Heart right ventricle (tissue), 16 donors: ENCODE results near the gene KRTAP4-7. TPM values are rescaled to one million over a fixed set of nuclear protein-coding genes. Genes with fewer than 3 reads are reported as not detected.
A peak's percentile ranks its signal among the peaks of the same experiment; 100 is the strongest.
"Not testable (repeated sequence)": the region's sequence is repeated elsewhere in the genome, so short reads cannot be mapped to it uniquely, and the experiment has no call there.

Experiments used
- ATAC-seq, 8 donors: fragments of 200-7000 bp; cut with Tn5 transposase; one replicate each; pipeline ENCODE4 v1.9.1; 2020; ENCODE audit warnings: mild to moderate bottlenecking in 8 of 8, moderate library complexity in 8 of 8, moderate number of reproducible peaks in 1 of 8
- DNase-seq, 2 donors: peaks; one replicate each; pipeline ENCODE4 v3.0.0-alpha.2; 2020
- H3K27ac ChIP-seq, 10 donors: fragments of 200-600 bp; sonication (generic) in 2 of 10; one replicate each; pipeline versions ENCODE4 v1.5.0 to v1.8.0; 2020 to 2022; ENCODE audit warnings: mild to moderate bottlenecking in 3 of 10
- H3K27me3 ChIP-seq, 7 donors: fragments of 200-600 bp; one replicate each; pipeline ENCODE4 v1.8.0; 2021 to 2022; ENCODE audit warnings: mild to moderate bottlenecking in 2 of 7
- H3K36me3 ChIP-seq, 9 donors: fragments of 200-600 bp; sonication (generic) in 1 of 9; one replicate each; pipeline versions ENCODE4 v1.5.0 to v1.8.0; 2020 to 2022; ENCODE audit warnings: mild to moderate bottlenecking in 2 of 9
- H3K4me1 ChIP-seq, 9 donors: fragments of 200-600 bp; sonication (generic) in 1 of 9; one replicate each; pipeline versions ENCODE4 v1.5.0 to v1.8.0; 2020 to 2022; ENCODE audit warnings: mild to moderate bottlenecking in 4 of 9
- H3K4me3 ChIP-seq, 10 donors: fragments of 200-600 bp; sonication (generic) in 2 of 10; one replicate each; pipeline versions ENCODE4 v1.5.0 to v1.8.0; 2020 to 2022; ENCODE audit warnings: mild to moderate bottlenecking in 7 of 10, moderate library complexity in 2 of 10
- H3K9me3 ChIP-seq, 11 donors: fragments of 200-600 bp in 10 of 11; sonication (generic) in 2 of 11; one replicate each; pipeline versions ENCODE4 v1.5.0 to v1.8.0; 2013 to 2022; ENCODE audit warnings: mild to moderate bottlenecking in 2 of 11, control low read depth in 1 of 11, moderate library complexity in 1 of 11
- WGBS, 2 donors: extraction: QIAGEN DNeasy Blood & Tissue Kit; methylation state at CpG; one replicate each; pipeline ENCODE4 v1.1.7; 2013; ENCODE audit warnings: inconsistent platforms in 1 of 2; 5-methylcytosine and 5-hydroxymethylcytosine counted together
- intact Hi-C, 10 donors: fragments of 100-400 bp; cut with DNase I; formaldehyde crosslinking; loops; one replicate each; pipeline versions ENCODE4 v1.11.1 to v1.14.2; 2022
- polyA plus RNA-seq, 2 donors: library from polyadenylated mRNA; stranded (reverse); fragments of 200-250 nt; gene quantifications; one replicate each; pipeline ENCODE4 v1.2.3, GENCODE V29; 2013
- total RNA-seq, 10 donors: library from RNA; stranded (reverse); fragmentation: NEBNext Ultra II Directional in 3 of 10; extraction: Animal tissue kit (Norgen Biotek cat#: 25700) in 3 of 10; gene quantifications; one replicate each; pipeline versions ENCODE4 v1.2.1 to v1.2.4, GENCODE V29; 2021 to 2023
- TF ChIP-seq, protein P1 (sequence below), 9 donors: fragments of 200-600 bp; sonication (generic) in 2 of 9; IDR thresholded peaks; one replicate each; pipeline versions ENCODE4 v1.5.0 to v1.8.0; 2021 to 2022; ENCODE audit warnings: antibody characterized with exemption in 9 of 9, mild to moderate bottlenecking in 5 of 9, moderate library complexity in 1 of 9
- donor health status: Arrhythmogenic right ventricular cardiomyopathy.
- donor health status: ischemic (EF 13 %, LVEDD 7.1; RV severe dilation, severe dysfunction).
- donor health status: healthy with polysubstance abuse.
- donor health status: DM: no; HTN: yes; CAD: no.
- donor health status: DM: no; HTN: no; CAD: no.
- donor health status: ischemic (EF 25% LVEDD 6.9; RV normal size, moderate dysfunction).
- donor health status: ischemic (EF 25% LVEDD 5.7; RV mildly dilated, moderate dysfunction).
- donor health status: healthy.
- donor health status: DM: yes; HTN: yes; CAD: no.
- donor health status: Ischemic cardiomyopathy.
- donor health status: ischemic (EF 35%, LVEDD 5.7; RV mildly dilated, moderate dysfunction).
- donor health status: nonischemic (EF 11% LVEDD 7.7; RV severe dilation, severe dysfunction).
- donor health status: DM: yes; HTN: yes; CAD: no.
- donor health status: PGD.
- donor health status: ischemic (EF 29% LVEDD 5.4; RV normal size, mild dysfunction).
- donor health status: nonischemic (EF 23%, LVEDD 6.1; RV moderate dilation, normal function).

Gene KRTAP4-7
- total and polyA plus RNA-seq, 12 donors: not detected

DNA sequence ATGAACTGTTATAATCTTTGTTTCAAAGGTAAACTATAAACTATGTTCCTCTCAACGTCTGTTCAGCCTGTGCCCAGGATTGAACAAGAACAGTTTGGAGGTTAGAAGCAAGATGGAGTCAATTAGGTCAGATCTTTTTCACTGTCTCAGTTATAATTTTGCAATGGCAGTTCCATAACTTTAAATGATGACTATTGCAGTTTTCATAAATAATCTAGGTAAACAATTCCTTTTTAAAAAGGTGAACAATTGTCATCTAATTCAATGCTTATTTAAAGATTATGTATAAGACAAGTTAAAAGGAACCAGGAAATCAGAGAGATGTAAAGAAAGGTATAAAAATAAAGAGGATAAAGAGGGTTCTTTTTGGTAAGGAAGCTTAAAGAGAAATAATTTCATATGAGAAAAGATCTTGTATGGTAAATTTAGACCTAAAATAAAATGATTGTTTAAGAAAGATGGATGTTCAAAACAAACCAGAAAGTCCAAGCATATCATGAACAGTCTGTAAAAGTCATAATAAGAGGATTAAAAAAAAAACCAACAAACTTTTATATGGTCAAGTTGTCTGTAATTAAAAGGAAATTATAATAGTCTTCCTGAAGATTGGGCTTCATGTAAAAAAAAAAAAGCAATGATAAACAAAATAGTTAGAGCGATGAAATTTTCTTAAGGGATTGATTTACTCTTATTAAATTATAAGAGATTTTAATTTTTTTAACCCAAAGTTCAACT is 27.4 kb downstream of the KRTAP4-7 start:
- peaks cover 0 to 11% (median 0%) of the 10 kb centered on the region in 11 donors for H3K9me3 ChIP-seq
- DNase-seq (no peak), ATAC-seq (no peak)
- no peak overlapping the region for H3K4me3 ChIP-seq
- intact Hi-C loops: no loop called here
- TF ChIP-seq, protein P1, sequence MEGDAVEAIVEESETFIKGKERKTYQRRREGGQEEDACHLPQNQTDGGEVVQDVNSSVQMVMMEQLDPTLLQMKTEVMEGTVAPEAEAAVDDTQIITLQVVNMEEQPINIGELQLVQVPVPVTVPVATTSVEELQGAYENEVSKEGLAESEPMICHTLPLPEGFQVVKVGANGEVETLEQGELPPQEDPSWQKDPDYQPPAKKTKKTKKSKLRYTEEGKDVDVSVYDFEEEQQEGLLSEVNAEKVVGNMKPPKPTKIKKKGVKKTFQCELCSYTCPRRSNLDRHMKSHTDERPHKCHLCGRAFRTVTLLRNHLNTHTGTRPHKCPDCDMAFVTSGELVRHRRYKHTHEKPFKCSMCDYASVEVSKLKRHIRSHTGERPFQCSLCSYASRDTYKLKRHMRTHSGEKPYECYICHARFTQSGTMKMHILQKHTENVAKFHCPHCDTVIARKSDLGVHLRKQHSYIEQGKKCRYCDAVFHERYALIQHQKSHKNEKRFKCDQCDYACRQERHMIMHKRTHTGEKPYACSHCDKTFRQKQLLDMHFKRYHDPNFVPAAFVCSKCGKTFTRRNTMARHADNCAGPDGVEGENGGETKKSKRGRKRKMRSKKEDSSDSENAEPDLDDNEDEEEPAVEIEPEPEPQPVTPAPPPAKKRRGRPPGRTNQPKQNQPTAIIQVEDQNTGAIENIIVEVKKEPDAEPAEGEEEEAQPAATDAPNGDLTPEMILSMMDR (IDR thresholded peaks at IDR 0.05): no peak
- WGBS, 2 donors: 68 to 69% methylated on average over 2 of the region's 2 CpGs
- no peak overlapping the region for H3K27ac ChIP-seq
- H3K4me1 ChIP-seq: no peaks in the 10 kb centered on the region
- H3K27me3 ChIP-seq: peaks cover 0 to 32% (median 0%) of the 10 kb centered on the region in 7 donors
- H3K36me3 ChIP-seq: no peaks in the 10 kb centered on the region

DNA sequence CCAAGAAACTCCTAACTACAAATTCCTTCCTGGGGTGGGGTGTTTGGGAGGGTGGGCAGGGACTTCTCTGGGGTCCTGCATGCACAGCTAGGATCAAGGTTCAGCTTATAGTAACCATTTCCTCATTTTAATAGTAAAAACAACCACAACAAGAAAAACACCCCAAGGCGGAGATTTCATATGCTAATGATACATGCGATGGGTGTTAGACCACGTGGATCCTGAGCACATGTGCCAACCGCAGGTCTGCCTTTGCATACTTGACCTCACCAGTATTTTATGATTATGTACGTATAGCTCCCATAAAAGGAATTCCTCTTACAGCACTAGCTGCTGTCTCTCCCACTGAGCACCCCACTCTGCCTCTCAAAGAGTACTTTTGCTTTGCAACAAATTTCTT is 32.3 kb downstream of the KRTAP4-7 start:
- Histone ChIP-seq H3K4me1 (no peaks in the 10 kb centered on the region), H3K27ac (no peak overlapping the region), H3K4me3 (no peak overlapping the region), H3K9me3 (peaks cover 0 to 11% (median 0%) of the 10 kb centered on the region in 11 donors), H3K36me3 (no peaks in the 10 kb centered on the region), H3K27me3 (peaks cover 0 to 23% (median 6%) of the 10 kb centered on the region in 7 donors)
- TF ChIP-seq, protein P1 (IDR thresholded peaks at IDR 0.05): no peak
- intact Hi-C loops: loop anchor here in 1 of 10 donors (5.0 kb wide), 1 partner anchor 49 kb away; the partner anchor contains the start of gene KRTAP2-4
- WGBS, 2 donors: 60 to 68% methylated on average over 5 of the region's 5 CpGs
- ATAC-seq (no peak), DNase-seq (no peak)

DNA sequence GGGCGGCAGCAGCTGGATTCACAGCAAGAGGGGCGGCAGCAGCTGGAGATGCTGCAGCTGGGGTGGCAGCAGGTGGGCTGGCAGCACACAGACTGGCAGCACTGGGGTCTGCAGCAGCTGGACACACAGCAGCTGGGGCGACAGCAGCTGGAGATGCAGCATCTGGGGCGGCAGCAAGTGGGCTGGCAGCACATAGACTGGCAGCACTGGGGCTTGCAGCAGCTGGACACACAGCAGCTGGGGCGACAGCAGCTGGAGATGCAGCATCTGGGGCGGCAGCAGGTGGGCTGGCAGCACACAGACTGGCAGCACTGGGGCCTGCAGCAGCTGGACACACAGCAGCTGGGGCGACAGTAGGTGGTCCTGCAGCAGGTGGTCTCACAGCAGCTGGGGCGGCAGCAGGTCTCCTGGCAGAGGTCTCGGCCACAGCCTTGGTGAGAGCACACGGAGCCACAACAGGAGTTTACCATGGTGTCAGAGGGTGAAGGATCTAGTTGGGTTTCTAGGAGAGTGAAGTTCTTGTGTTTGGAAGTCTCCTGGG is 34.0 kb downstream of the KRTAP4-7 start, which contains the start of gene KRTAP4-11:
Gene KRTAP4-11 (minus strand): TSS at position 528 of the 541 bp plus-strand sequence. CDS start 58 bp downstream, at position 470.
- intact Hi-C loops: loop anchor here in 1 of 10 donors (5.0 kb wide), 1 partner anchor 51 kb away; the partner anchor contains the start of gene KRTAP2-4
- H3K36me3 ChIP-seq, ATAC-seq, DNase-seq, H3K27ac ChIP-seq, H3K4me3 ChIP-seq, H3K9me3 ChIP-seq, H3K4me1 ChIP-seq: not testable (repeated sequence)
- H3K27me3 ChIP-seq: peaks cover 0 to 32% (median 8%) of the 10 kb centered on the region in 7 donors
- 72 to 77% methylated on average over 10 of the region's 10 CpGs for WGBS, 2 donors

DNA sequence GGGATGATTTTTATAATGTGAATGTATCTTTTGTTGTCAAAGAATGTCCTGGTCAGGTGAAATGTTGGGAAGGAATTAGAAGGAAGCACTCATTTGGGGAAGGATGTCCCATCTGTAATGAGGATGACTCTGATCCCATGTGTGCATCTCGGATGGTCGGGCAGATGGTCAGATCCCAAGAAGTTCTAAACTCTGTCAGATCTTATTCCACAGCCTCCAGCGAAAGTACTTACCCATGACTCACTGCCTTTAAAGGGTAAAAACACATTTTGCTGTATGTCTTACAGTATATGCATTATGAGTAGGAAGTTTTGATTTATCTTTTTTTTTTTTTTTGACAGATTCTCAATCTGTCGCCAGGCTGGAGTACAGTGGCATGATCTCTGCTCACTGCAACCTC is 34.8 kb downstream of the KRTAP4-7 start:
- Histone ChIP-seq H3K9me3 (no peaks in the 10 kb centered on the region), H3K4me3 (no peak overlapping the region), H3K4me1 (no peaks in the 10 kb centered on the region), H3K27ac (no peak overlapping the region), H3K27me3 (peaks cover 0 to 32% (median 8%) of the 10 kb centered on the region in 7 donors), H3K36me3 (no peaks in the 10 kb centered on the region)
- no peak for ATAC-seq
- 84 to 87% methylated on average over 4 of the region's 4 CpGs for WGBS, 2 donors
- no peak for DNase-seq
- intact Hi-C loops: loop anchor here in 1 of 10 donors (5.0 kb wide), 1 partner anchor 51 kb away; the partner anchor contains the start of gene KRTAP2-4
- TF ChIP-seq, protein P1 (IDR thresholded peaks at IDR 0.05): no peak

DNA sequence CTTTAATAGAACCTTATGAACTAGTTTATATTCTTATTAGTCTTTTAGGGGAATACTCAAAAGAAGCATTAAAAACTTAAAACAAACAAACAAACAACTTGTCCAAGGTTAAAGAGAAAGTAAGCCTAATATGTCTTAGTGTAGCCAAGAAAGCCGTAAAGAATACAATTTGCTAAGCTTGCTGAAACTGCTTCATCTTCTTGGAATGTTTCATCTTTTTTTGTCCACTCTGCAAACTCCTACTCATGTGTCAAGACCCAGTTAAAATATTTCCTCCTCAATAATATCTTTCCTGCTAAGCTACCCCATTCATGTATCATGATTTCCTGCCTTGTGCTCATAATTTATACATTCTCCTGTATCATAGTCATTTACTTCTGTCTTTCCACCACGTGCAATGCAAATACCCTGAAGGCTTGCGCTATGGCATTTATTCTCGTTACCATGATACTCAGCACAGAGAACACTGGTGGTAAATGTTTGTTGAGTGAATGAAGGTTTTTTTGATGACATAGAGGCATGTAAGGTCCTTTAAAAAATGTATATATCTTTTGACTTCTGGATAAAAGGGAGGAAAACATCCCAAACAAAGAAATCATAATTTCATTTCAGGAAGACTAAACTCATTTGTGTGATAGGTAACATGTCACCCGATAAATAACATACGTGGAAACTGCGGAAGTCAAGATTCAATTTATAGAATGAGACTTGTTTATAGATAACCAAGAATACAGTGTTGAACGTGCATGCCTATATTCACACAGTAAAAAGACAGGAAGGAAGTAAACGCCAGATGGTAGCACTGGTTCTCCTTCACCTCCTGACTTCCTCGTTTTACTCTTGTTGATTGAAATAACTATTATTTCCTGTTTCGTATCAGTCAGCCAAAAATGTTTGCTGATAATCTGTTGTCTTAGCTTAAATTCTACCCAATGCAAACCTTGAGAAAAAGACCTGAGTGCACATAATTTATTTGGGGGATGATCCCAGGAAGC is 36.0 kb downstream of the KRTAP4-7 start:
- H3K36me3 ChIP-seq, H3K4me1 ChIP-seq, H3K27ac ChIP-seq, DNase-seq, H3K4me3 ChIP-seq, H3K9me3 ChIP-seq: not testable (repeated sequence)
- peak in 1 of 8 donors; percentile 29 for ATAC-seq
- 53 to 58% methylated on average over 11 of the region's 11 CpGs for WGBS, 2 donors
- intact Hi-C loops: loop anchor here in 2 of 10 donors (5.0 to 10.0 kb wide), 2 partner anchors 53 to 65 kb away; partner anchors contain the start of genes KRTAP2-4 (in 1 of the 2), KRTAP4-1 (in 1 of the 2) and KRTAP9-1 (in 1 of the 2)
- H3K27me3 ChIP-seq: peaks cover 0 to 32% (median 8%) of the 10 kb centered on the region in 7 donors
